ENCODE results near the gene GET4.

The GET4 gene

DNA sequence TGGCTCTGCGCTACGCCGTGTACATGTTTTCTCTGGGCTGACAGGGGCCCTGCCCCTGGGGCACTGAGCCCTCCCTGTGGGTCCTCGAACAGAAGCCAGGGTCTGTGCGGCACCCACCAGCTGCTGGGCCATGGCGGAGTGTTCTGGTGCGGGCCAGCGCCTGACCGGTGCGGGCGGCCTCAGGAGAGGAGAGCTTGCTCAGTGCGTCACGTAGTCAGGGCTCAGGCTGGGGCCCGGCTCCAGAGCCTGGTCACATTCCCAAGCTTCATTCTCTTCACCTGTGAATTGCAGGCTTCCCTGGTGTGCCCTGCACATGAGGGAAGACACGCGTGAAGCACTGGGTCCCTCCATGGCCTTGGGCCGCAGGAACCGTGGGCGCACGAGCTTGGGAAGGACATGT lies 15.5 kb downstream of the GET4 start:
- no peak for DNase-seq
- H3K9me3 ChIP-seq (ENCODE audit: control insufficient read depth, low read length) = no peaks in the 10 kb centered on the region
- no peaks in the 10 kb centered on the region for H3K27me3 ChIP-seq (replicated peaks; ENCODE audit: control insufficient read depth, insufficient read depth, low read length, poor library complexity, severe bottlenecking)
- no peak overlapping the region for H3K27ac ChIP-seq (ENCODE audit: insufficient read depth, low read length, poor library complexity, severe bottlenecking)
- peaks cover 88% of the 10 kb centered on the region for H3K36me3 ChIP-seq (ENCODE audit: control insufficient read depth, insufficient read depth, low read length)
- no peaks in the 10 kb centered on the region for H3K4me1 ChIP-seq (ENCODE audit: control insufficient read depth, insufficient read depth, low read length, poor library complexity, severe bottlenecking)
- no peak overlapping the region for H3K4me3 ChIP-seq (ENCODE audit: insufficient read depth, low read depth, low read length, poor library complexity, severe bottlenecking)

DNA sequence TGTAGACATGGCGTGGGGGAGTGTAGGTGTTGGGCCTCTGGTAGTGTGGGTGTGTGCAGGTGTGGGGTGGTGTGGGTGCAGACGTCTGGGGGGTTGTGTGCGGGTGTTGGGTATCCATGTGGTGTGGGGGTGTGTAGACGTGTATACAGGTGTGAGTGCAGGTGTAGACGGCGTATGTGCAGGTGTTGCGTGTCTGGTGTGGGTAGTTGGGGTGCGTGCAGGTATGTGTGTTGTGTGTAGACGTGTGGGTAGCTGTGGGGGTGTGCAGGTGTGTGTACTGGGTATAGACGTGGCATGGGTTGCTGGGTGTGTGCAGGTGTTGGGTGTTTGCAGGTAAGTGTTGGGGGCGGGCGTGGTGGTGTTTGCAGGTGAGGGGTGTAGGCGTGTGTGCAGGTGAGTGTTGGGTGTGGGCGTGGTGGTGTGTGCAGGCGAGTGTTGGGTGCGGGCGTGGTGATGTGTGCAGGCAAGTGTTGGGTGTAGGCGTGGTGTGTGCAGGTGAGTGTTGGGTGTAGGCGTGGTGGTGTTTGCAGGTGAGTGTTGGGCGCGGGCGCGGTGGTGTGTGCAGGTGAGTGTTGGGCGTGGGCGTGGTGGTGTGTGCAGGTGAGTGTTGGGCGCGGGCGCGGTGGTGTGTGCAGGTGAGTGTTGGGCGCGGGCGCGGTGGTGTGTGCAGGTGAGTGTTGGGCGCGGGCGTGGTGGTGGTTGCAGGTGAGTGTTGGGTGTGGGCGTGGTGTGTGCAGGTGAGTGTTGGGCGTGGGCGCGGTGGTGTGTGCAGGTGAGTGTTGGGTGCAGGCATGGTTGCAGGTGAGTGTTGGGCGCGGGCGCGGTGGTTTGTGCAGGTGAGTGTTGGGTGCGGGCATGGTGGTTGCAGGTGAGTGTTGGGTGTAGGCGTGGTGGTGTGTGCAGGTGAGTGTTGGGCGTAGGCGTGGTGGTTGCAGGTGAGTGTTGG lies 16.6 kb downstream of the GET4 start:
- no peak for DNase-seq
- Histone ChIP-seq H3K4me1 (ENCODE audit: control insufficient read depth, insufficient read depth, low read length, poor library complexity, severe bottlenecking) (no peaks in the 10 kb centered on the region), H3K4me3 (ENCODE audit: insufficient read depth, low read depth, low read length, poor library complexity, severe bottlenecking) (no peak overlapping the region), H3K27me3 (replicated peaks; ENCODE audit: control insufficient read depth, insufficient read depth, low read length, poor library complexity, severe bottlenecking) (no peaks in the 10 kb centered on the region), H3K27ac (ENCODE audit: insufficient read depth, low read length, poor library complexity, severe bottlenecking) (no peak overlapping the region), H3K9me3 (ENCODE audit: control insufficient read depth, low read length) (no peaks in the 10 kb centered on the region), H3K36me3 (ENCODE audit: control insufficient read depth, insufficient read depth, low read length) (peaks cover 88% of the 10 kb centered on the region)

DNA sequence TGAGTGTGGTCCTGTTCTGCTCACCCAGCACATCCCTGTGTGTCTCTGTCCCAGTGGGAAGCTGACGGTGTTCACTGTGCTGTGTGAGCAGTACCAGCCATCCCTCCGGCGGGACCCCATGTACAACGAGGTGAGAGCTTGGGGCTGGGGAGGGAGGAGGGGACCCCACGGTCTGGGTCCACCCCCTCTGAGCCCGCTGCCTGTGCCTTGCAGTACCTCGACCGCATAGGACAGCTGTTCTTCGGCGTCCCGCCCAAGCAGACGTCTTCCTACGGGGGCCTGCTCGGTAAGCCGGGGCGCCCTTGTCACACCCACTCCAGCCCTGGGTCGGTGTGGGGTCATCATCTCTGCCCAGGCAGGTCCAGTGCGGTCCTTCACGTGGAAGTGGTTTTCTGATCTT lies 17.3 kb downstream of the GET4 start:
- H3K4me3 ChIP-seq (ENCODE audit: insufficient read depth, low read depth, low read length, poor library complexity, severe bottlenecking) = no peak overlapping the region

DNA sequence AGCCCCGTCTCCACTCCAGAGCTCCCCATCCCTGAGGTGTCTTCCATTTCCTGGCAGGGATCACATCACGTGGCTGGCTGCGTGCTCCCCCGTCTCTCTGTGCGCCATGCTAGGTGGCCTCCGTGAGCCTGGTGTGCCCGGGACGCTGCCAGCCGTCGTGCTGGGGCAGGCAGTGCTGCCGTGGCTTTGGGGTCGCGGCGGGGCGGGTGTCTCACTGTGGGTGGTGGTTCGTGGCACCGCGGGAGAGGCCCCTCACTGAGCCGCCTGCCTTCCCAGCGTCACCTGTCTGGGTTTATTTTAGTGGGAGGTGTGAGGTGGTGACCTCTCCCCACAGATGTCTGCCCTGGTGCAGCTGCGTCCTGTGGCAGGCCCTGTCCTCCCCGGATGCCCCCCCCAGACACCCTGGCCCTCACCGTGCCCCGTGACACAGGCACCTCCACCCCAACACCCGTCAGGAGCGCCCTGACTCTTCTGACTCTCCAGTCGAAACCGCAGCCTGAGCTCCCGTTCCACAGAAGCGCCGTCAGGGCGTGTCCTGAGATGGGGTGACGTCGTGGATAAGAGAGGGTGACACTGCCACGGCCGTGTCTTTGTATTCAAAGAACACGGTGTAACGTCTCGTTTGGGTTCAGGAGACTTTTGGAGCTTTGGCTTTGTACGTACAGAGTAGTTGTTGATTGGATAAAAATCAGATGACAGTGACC lies 18.0 kb downstream of the GET4 start:
- H3K36me3 ChIP-seq (ENCODE audit: control insufficient read depth, insufficient read depth, low read length) = peaks cover 88% of the 10 kb centered on the region

More for the DNA sequence above, 17.3 kb downstream of the GET4 start:
- Histone ChIP-seq H3K4me1 (ENCODE audit: control insufficient read depth, insufficient read depth, low read length, poor library complexity, severe bottlenecking) (no peaks in the 10 kb centered on the region), H3K9me3 (ENCODE audit: control insufficient read depth, low read length) (no peaks in the 10 kb centered on the region), H3K27ac (ENCODE audit: insufficient read depth, low read length, poor library complexity, severe bottlenecking) (no peak overlapping the region), H3K27me3 (replicated peaks; ENCODE audit: control insufficient read depth, insufficient read depth, low read length, poor library complexity, severe bottlenecking) (no peaks in the 10 kb centered on the region), H3K36me3 (ENCODE audit: control insufficient read depth, insufficient read depth, low read length) (peaks cover 88% of the 10 kb centered on the region)
- no peak for DNase-seq

DNA sequence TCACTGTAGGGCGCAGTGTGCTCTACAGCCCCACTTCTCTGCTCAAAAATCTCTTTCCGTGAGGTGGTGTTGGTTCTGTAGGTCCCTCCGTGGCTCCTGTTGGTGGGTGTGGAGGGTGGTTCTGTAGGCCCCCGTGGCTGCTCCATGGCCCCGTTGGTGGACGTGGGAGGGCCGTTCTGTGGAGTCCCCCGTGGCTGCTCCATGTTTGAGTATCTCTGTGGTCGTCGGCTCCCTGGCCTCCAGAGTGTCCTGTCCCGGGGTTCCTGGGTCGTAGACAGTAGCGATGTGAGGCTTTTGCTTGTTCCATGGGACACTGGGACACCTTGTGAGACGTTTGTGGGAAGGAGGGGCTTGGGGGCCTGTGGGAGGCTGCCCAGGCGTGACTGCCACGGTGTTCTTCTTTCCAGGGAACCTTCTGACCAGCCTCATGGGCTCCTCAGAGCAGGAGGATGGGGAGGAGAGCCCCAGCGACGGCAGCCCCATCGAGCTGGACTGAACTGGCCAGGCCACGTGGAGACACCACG lies 18.6 kb downstream of the GET4 start:
- no peaks in the 10 kb centered on the region for H3K9me3 ChIP-seq (ENCODE audit: control insufficient read depth, low read length)
- H3K4me1 ChIP-seq (ENCODE audit: control insufficient read depth, insufficient read depth, low read length, poor library complexity, severe bottlenecking) = no peaks in the 10 kb centered on the region
- no peak overlapping the region for H3K4me3 ChIP-seq (ENCODE audit: insufficient read depth, low read depth, low read length, poor library complexity, severe bottlenecking)
- no peak for DNase-seq
- no peak overlapping the region for H3K27ac ChIP-seq (ENCODE audit: insufficient read depth, low read length, poor library complexity, severe bottlenecking)
- no peaks in the 10 kb centered on the region for H3K27me3 ChIP-seq (replicated peaks; ENCODE audit: control insufficient read depth, insufficient read depth, low read length, poor library complexity, severe bottlenecking)
- H3K36me3 ChIP-seq (ENCODE audit: control insufficient read depth, insufficient read depth, low read length) = peaks cover 87% of the 10 kb centered on the region

More for the DNA sequence above, 18.0 kb downstream of the GET4 start:
- Histone ChIP-seq H3K9me3 (ENCODE audit: control insufficient read depth, low read length) (no peaks in the 10 kb centered on the region), H3K27me3 (replicated peaks; ENCODE audit: control insufficient read depth, insufficient read depth, low read length, poor library complexity, severe bottlenecking) (no peaks in the 10 kb centered on the region), H3K4me1 (ENCODE audit: control insufficient read depth, insufficient read depth, low read length, poor library complexity, severe bottlenecking) (no peaks in the 10 kb centered on the region), H3K27ac (ENCODE audit: insufficient read depth, low read length, poor library complexity, severe bottlenecking) (no peak overlapping the region), H3K4me3 (ENCODE audit: insufficient read depth, low read depth, low read length, poor library complexity, severe bottlenecking) (no peak overlapping the region)
- no peak for DNase-seq

DNA sequence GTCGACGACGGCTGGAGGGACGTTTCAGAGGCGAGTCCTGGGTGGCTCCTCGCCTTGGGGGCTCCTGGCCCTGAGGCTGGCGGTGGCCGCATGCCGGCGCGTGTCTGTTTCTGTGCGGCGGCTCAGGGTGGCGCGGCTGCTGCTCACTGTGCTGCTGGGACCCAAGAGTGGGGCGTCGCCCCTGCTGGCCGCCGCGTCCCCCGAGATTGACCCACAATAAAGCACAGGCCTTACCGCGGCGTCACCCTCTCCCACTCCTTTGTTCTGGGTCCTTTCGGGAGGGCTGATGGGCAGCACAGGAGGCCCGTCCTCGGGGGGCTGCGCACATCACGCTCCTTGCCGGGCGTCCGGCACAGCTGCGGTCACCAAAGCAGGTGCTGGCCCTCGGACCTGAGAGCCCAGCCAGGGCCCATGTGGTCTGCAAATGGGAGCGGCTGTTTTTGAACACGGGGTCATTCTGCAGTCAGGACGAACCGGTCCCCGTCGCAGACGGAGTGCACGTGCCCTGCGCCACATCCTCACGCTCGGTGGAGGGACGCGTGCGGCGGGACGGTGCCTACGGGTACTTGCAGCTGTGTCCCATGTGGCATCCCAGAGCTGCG lies 19.2 kb downstream of the GET4 start:
- no peak overlapping the region for H3K4me3 ChIP-seq (ENCODE audit: insufficient read depth, low read depth, low read length, poor library complexity, severe bottlenecking)
- no peak for DNase-seq
- no peak overlapping the region for H3K27ac ChIP-seq (ENCODE audit: insufficient read depth, low read length, poor library complexity, severe bottlenecking)
- H3K4me1 ChIP-seq (ENCODE audit: control insufficient read depth, insufficient read depth, low read length, poor library complexity, severe bottlenecking) = no peaks in the 10 kb centered on the region
- H3K36me3 ChIP-seq (ENCODE audit: control insufficient read depth, insufficient read depth, low read length) = peaks cover 84% of the 10 kb centered on the region
- H3K9me3 ChIP-seq (ENCODE audit: control insufficient read depth, low read length) = no peaks in the 10 kb centered on the region
- no peaks in the 10 kb centered on the region for H3K27me3 ChIP-seq (replicated peaks; ENCODE audit: control insufficient read depth, insufficient read depth, low read length, poor library complexity, severe bottlenecking)

DNA sequence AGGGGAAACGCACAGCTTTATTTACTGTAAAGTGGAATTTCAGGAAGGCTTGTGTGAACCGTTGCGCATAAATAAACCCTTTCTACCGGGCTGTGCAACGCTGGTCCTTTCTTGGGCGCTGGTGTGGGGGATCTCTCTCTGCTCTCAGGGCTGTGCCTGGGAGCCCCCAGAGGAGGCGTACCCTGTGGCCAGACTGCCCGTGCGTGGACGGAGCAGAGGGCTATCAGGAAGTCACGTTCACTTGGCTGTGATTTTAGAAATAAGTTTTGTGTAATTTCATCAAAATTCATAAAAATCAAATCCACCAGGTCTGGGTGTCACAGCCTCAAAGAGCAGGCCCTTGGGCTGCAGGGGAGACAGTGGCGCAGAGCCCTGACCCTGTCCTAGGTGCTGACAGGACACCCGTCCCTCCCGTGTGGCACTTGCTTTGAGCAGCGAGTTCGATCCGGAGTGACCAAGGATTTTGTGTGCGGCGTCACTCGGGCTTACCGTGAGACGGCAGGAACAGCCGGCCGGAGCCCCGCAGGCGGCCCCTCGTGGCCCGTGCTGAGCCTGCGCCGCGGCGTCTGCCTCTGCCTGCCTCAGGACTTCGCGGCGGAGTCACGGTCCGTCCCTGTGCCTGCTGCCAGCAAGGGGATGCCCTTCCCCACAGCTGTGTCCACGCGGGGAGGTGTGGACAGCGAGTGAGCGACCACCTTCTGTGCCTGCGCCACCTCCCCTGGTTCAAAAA lies 20.2 kb downstream of the GET4 start:
- no peak overlapping the region for H3K4me3 ChIP-seq (ENCODE audit: insufficient read depth, low read depth, low read length, poor library complexity, severe bottlenecking)
- H3K27me3 ChIP-seq (replicated peaks; ENCODE audit: control insufficient read depth, insufficient read depth, low read length, poor library complexity, severe bottlenecking) = no peaks in the 10 kb centered on the region
- DNase-seq = no peak
- peaks cover 75% of the 10 kb centered on the region for H3K36me3 ChIP-seq (ENCODE audit: control insufficient read depth, insufficient read depth, low read length)
- H3K27ac ChIP-seq (ENCODE audit: insufficient read depth, low read length, poor library complexity, severe bottlenecking) = no peak overlapping the region
- H3K4me1 ChIP-seq (ENCODE audit: control insufficient read depth, insufficient read depth, low read length, poor library complexity, severe bottlenecking) = no peaks in the 10 kb centered on the region
- H3K9me3 ChIP-seq (ENCODE audit: control insufficient read depth, low read length) = no peaks in the 10 kb centered on the region

DNA sequence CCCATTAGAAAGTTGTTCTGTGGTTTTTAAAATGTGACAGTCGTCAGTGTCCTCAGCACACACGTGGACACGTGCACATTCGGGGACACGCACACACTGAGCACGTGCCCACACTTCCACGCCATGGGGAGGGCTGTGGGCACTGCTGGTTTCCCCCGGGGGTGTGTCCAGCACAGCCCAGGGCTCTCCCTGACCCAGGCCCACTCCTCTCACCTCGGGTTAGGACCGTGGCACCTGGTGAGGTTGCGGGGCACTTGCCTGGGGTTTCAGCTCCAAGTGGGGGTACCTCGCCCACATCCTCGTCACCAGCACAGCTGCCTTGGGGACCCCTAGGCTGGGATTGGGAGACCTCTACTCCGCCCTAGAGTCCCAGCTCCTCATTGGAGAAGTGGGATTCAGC lies 20.7 kb downstream of the GET4 start:
- Histone ChIP-seq H3K4me3 (ENCODE audit: insufficient read depth, low read depth, low read length, poor library complexity, severe bottlenecking) (no peak overlapping the region), H3K9me3 (ENCODE audit: control insufficient read depth, low read length) (no peaks in the 10 kb centered on the region), H3K36me3 (ENCODE audit: control insufficient read depth, insufficient read depth, low read length) (peaks cover 69% of the 10 kb centered on the region), H3K27me3 (replicated peaks; ENCODE audit: control insufficient read depth, insufficient read depth, low read length, poor library complexity, severe bottlenecking) (no peaks in the 10 kb centered on the region), H3K4me1 (ENCODE audit: control insufficient read depth, insufficient read depth, low read length, poor library complexity, severe bottlenecking) (no peaks in the 10 kb centered on the region), H3K27ac (ENCODE audit: insufficient read depth, low read length, poor library complexity, severe bottlenecking) (no peak overlapping the region)
- no peak for DNase-seq

DNA sequence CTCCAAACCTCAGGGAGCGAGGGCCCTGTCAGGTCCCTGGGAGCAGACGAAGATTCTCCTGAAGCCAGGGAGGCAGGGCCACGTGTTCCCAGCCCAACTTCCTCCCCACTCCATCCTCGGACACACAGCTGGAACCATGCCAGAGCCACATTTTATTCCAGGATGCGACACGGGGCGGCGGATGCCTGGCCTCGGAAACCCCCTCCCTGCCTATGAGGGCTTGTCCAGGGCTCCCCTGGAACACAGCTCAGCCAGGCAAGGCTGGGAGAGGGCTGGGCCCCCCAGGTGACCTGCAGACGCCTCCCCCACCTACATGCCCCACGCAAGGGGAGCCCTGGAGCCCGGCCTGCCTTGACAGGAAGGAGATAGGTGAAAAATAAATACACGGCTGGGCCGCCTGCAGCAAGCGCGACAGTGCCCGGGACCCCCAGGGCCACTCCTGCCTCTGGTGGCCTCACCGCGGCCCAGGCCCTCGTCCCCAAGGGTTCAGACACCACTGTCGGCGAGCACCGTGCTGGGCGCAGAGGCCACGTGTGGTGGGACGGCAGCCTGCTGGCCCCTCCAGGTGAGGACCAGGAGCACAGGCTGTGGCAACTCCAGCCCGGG lies 21.5 kb downstream of the GET4 start:
- no peak overlapping the region for H3K4me3 ChIP-seq (ENCODE audit: insufficient read depth, low read depth, low read length, poor library complexity, severe bottlenecking)
- H3K27ac ChIP-seq (ENCODE audit: insufficient read depth, low read length, poor library complexity, severe bottlenecking) = no peak overlapping the region
- H3K36me3 ChIP-seq (ENCODE audit: control insufficient read depth, insufficient read depth, low read length) = peaks cover 62% of the 10 kb centered on the region
- H3K9me3 ChIP-seq (ENCODE audit: control insufficient read depth, low read length) = no peaks in the 10 kb centered on the region
- H3K4me1 ChIP-seq (ENCODE audit: control insufficient read depth, insufficient read depth, low read length, poor library complexity, severe bottlenecking) = no peaks in the 10 kb centered on the region
- DNase-seq = no peak
- H3K27me3 ChIP-seq (replicated peaks; ENCODE audit: control insufficient read depth, insufficient read depth, low read length, poor library complexity, severe bottlenecking) = no peaks in the 10 kb centered on the region

All from effector memory CD4-positive, alpha-beta T cell (primary cell).